ENCODE results near the gene EYA4.
A peak's percentile ranks its signal among the peaks of the same experiment; 100 is the strongest.

EYA4 gene

GRCh38 chr6:133426038-133426437 lies 184.9 kb downstream of the EYA4 start:
- Histone ChIP-seq H3K4me3 (ENCODE audit: low read depth, low read length) (no peak overlapping the region), H3K9me3 (ENCODE audit: control insufficient read depth, insufficient read depth, low read depth, low read length) (no peaks in the 10 kb centered on the region), H3K27ac (ENCODE audit: extremely low read depth, low read depth, low read length) (no peak overlapping the region), H3K36me3 (ENCODE audit: control insufficient read depth in 2 of 2, insufficient read depth in 1 of 2, low read length in 2 of 2) (no peaks in the 10 kb centered on the region), H3K4me1 (ENCODE audit: control insufficient read depth, insufficient read depth, low read length) (no peaks in the 10 kb centered on the region)
- ChIA-PET CTCF (interaction anchor here (0.6 kb wide), 1 partner anchor 29 kb away, joined by 4 read pairs; no protein-coding TSS in a partner anchor), POLR2A (no interaction called here)
- TF ChIP-seq ZNF211 (tag by site-specific recombination; IDR thresholded peaks at IDR 0.05; ENCODE audit: low read depth) (no peak), ZSCAN30 (tag by site-specific recombination; IDR thresholded peaks at IDR 0.05) (no peak), ZNF529 (tag by site-specific recombination; IDR thresholded peaks at IDR 0.05; ENCODE audit: insufficient replicate concordance) (no peak), ZNF404 (tag by site-specific recombination; IDR thresholded peaks at IDR 0.05) (no peak), ZBTB17 (tag by site-specific recombination; IDR thresholded peaks at IDR 0.05) (no peak), ZSCAN5A (tag by site-specific recombination; IDR thresholded peaks at IDR 0.05) (no peak)

GRCh38 chr6:133428295-133428694 lies 187.1 kb downstream of the EYA4 start:
- peaks cover 12% of the 10 kb centered on the region for H3K4me1 ChIP-seq (ENCODE audit: control insufficient read depth, insufficient read depth, low read length)
- H3K4me3 ChIP-seq (ENCODE audit: low read depth, low read length), result no peak overlapping the region
- H3K36me3 ChIP-seq (ENCODE audit: control insufficient read depth in 2 of 2, insufficient read depth in 1 of 2, low read length in 2 of 2), result no peaks in the 10 kb centered on the region
- TF ChIP-seq ZNF16 (tag by site-specific recombination; IDR thresholded peaks at IDR 0.05; ENCODE audit: low read depth) (no peak), PRDM1 (tag by site-specific recombination; IDR thresholded peaks at IDR 0.05) (no peak), ZFP41 (tag by site-specific recombination; IDR thresholded peaks at IDR 0.05; ENCODE audit: borderline replicate concordance) (no peak)
- H3K9me3 ChIP-seq (ENCODE audit: control insufficient read depth, insufficient read depth, low read depth, low read length), result no peaks in the 10 kb centered on the region
- POLR2A ChIA-PET, result no interaction called here
- no peak overlapping the region for H3K27ac ChIP-seq (ENCODE audit: extremely low read depth, low read depth, low read length)
- CTCF ChIA-PET, result no interaction called here

GRCh38 chr6:133430530-133430929 lies 189.4 kb downstream of the EYA4 start:
- no peaks in the 10 kb centered on the region for H3K9me3 ChIP-seq (ENCODE audit: control insufficient read depth, insufficient read depth, low read depth, low read length)
- ChIA-PET POLR2A (no interaction called here), CTCF (no interaction called here)
- H3K36me3 ChIP-seq (ENCODE audit: control insufficient read depth in 2 of 2, insufficient read depth in 1 of 2, low read length in 2 of 2), result no peaks in the 10 kb centered on the region
- H3K4me1 ChIP-seq (ENCODE audit: control insufficient read depth, insufficient read depth, low read length), result peaks cover 15% of the 10 kb centered on the region
- no peak overlapping the region for H3K27ac ChIP-seq (ENCODE audit: extremely low read depth, low read depth, low read length)
- no peak overlapping the region for H3K4me3 ChIP-seq (ENCODE audit: low read depth, low read length)
- TF ChIP-seq SCRT1 (tag by site-specific recombination; IDR thresholded peaks at IDR 0.05; ENCODE audit: borderline replicate concordance), result 0 out of 2 replicates have a peak, but pooled peaks have one; percentile 15
- TF ChIP-seq HOXA7 (CRISPR knock-in tag; IDR thresholded peaks at IDR 0.05; ENCODE audit: borderline replicate concordance), result no peak
- TF ChIP-seq ZNF184 (tag by site-specific recombination; IDR thresholded peaks at IDR 0.05), result peak; percentile 81
- no peak for TF ChIP-seq KLF1 (tag by site-specific recombination; IDR thresholded peaks at IDR 0.05)
- no peak for TF ChIP-seq ZNF776 (tag by site-specific recombination; IDR thresholded peaks at IDR 0.05; ENCODE audit: borderline replicate concordance)
- TF ChIP-seq ZNF132 (tag by site-specific recombination; IDR thresholded peaks at IDR 0.05; ENCODE audit: borderline replicate concordance), result no peak
- TF ChIP-seq ZNF585B (tag by site-specific recombination; IDR thresholded peaks at IDR 0.05), result no peak
- TF ChIP-seq SCRT2 (tag by site-specific recombination; IDR thresholded peaks at IDR 0.05), result peak; percentile 71; the same call in 1 of the 2 replicates
- TF ChIP-seq TSHZ1 (tag by site-specific recombination; IDR thresholded peaks at IDR 0.05; ENCODE audit: borderline replicate concordance), result no peak
- no peak for TF ChIP-seq ZNF747 (tag by site-specific recombination; IDR thresholded peaks at IDR 0.05)
